ENCODE results near the gene WWOX. TPM values are rescaled to one million over a fixed set of nuclear protein-coding genes. Genes with fewer than 3 reads are reported as not detected.

The WWOX gene
- total RNA-seq, 1 donor from 2014 or later, result 19.0 TPM

DNA sequence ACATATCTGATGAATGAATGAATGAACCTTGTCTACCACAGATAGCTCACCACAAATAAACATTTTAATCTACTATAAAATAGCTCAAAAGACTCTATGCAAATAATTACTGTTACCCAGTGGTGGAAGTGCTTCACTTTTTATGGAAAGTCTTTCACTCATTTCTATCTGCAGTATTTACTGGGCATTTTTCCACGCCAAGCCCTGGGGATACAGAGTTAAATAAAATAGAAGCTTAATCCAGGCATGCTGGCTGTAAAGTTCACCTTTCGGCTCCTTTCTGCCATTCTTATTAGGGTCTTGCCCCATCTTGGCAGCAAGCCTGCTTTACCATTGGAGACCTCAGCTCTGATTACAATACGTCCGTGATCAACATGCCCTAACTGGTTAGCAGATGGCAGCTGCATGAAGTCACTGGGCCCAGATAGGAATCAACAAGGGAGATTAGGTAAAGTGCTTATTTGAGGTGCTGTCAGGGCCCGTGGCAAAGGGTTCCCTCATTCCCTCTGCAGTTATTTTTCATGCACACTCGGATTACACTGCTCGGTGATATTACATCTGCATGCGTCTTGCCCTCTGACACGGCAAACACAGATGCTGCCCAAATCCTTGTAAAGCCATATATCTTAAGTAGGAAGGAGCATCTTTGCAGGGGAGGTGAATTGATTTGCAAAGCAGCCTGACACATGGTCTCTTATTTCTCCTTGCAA lies 648.9 kb downstream of the WWOX start:
- intact Hi-C loops (cut with micrococcal nuclease), result loop anchor here (10.0 kb wide), 1 partner anchor 1024 kb away; the partner anchor contains the start of gene NUDT7

DNA sequence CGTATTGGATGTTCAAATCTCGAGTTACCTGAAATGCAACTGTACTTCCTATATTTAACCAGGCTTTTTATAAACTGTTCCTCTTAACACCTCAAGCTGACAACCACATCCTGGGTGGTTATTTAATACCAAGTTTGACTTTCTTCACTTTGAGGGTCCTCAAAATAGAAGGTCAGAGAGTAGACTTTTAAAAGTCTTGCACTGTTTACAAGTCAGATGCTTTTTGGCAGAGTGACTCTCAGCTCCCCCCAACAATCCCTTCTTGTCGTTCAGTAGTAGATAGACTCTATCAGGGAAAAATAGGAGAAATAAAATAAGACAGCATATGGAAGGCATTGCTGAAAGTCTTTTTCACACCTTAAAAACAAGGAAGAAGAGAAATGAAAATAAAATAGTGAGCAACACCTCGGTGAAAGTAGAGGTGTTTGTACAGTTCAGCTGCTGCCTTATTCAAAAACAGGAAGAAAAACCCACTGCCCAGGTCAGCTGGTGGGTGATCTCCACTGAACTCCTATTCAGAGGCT lies 650.4 kb downstream of the WWOX start:
- intact Hi-C loops (cut with micrococcal nuclease), result loop anchor here (10.0 kb wide), 1 partner anchor 1025 kb away; the partner anchor contains the start of gene NUDT7

DNA sequence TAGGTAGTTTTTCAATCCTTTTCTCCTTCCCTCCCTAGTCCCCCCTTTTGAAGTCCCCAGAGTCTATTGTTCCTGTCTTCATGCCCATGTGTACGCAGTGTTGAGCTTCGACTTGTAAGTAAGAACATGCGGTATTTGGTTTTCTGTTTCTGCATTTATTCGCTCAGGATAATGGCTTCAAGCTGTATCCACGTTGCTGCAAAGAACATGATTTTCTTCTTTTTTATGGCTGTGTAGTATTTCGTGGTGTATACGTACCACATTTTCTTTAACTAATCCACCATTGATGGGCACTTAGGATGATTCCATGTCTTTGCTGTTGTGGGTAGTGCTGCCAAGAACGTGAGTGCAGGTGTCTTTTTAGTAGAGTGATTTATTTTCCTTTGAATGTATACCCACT lies 651.2 kb downstream of the WWOX start:
- intact Hi-C loops (cut with micrococcal nuclease), result no loop called here

DNA sequence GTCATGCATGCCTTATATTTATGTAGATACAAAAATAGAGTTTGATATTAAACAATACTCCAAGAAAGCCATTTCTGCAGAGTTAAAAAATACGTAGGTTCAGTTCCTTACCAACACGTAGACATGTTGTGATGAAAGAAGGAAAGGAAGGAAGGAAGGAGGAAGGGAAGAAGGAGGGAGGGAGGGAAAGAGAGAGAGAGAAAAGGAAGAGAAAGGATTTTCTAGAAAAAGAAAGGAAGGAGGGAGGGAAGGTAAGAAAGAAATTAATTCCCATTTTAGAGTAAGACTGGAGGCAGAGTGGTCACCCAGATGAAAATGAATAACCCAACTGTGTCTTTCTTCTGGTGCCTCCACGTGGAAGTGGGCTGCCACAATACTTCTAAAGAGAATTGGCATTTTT lies 652.1 kb downstream of the WWOX start:
- intact Hi-C loops (cut with micrococcal nuclease), result no loop called here

DNA sequence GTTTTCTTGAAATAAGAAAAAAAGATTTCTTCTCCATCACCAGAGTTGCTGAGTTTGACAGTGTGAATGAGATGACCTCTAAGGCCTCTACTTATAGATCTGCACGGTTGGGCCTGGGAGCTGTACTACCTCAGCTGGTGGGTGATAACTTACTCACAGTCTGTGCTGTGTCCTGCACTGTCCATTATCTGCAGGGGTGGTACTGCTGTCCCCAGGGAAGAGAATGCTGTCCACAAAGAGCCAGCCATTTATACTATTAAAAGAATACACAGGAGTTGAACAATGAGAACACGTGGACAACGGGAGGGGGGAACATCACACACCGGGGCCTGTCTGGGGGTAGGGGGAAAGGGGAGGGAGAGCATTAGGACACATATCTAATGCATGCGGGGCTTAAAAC lies 655.3 kb downstream of the WWOX start:
- intact Hi-C loops (cut with micrococcal nuclease), result no loop called here

DNA sequence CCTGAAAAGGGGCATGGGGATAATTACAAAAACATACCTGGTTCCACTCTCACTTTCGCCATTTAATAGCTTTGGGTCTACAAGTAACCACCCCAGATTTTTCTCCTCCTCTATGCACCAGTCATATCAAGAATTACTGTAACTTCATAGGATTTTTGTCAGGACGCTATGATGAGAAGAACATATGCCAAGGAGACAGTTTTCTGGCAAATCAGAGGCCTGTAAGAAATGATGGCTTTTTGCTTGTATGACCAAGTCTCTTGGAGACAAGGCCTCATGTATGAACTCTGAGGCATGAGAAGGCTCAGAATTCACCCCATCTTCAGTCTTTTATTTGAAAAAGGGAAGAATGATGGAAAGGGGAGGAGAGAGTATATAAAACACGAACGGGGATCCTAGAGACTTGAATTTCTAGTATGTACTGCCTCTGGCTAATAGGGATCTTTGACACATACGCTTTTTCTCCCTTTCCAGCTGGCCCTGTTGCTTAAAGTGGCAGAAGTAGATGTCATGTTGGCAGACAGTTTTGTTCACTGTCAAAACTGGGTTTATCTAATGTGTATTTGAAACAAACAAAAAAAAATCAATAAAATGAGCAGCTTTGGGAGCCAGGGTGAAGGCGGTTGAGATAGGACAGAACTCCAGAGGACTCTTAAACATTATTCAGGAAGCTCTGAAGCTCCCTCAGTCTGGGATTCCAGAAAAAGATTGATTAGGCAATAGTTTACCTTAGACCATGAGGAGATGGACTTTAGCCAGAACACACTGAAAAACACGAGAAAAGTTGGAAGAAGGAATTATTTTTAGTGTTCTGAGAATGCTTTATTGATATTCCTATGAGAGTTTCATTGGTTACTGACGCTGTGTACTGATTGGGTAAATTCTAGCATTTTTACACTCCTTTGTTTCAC lies 656.6 kb downstream of the WWOX start:
- intact Hi-C loops (cut with micrococcal nuclease), result no loop called here

DNA sequence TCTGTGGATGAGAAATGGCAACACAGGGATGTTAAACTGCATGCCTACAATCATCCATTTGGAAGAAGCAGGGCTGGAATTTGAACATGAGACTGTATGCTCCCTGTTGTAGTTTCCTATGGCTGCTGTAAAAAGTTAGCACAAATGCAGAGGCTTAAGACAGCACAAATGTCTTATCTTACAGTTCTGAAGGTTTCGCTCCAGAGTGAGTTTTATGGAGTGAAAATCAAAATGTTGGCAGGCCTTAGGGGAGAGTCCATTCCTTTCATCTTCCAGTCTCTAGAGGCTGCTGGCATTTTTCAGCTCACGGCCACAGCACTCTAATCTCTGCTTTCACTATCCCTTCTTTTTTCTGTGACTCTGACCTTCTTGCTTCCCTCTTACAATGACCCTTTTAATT lies 660.1 kb downstream of the WWOX start:
- intact Hi-C loops (cut with micrococcal nuclease), result no loop called here

DNA sequence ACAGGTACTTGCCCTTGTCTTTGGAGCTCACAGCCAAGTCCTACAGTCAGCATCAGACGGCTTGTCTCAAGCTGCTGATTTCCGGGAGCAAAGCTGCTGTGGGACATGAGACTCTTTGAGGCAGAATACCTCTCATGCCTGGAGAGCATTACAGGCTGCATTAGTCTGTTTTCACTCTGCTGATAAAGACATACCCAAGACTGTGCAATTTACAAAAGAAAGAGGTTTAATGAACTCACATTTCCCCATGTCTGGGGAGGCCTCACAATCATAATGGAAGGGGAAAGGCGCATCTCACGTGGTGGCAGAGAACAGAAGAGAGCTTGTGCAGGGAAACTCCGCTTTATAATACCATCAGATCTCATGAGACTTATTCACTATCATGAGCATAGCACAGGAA lies 661.2 kb downstream of the WWOX start:
- intact Hi-C loops (cut with micrococcal nuclease), result no loop called here

DNA sequence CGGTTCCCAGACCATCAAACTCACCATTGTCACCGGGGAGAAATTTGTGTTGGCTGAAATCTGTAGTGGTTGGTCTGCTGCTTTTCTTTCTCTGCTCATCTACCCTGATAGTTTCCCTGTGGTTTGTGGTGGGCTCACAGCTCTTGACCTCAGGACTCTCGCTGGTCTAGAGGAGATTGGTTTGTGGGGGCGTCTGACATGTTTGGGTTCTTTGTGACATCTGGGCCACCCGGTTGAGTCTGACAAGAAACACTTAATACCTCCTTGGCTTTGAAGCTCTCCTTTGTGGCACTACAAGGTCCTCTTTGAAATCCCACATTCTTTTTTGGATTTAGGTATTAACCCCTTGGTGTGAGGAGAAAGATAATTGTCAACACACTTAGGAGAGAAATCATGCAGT lies 662.0 kb downstream of the WWOX start:
- intact Hi-C loops (cut with micrococcal nuclease), result no loop called here

DNA sequence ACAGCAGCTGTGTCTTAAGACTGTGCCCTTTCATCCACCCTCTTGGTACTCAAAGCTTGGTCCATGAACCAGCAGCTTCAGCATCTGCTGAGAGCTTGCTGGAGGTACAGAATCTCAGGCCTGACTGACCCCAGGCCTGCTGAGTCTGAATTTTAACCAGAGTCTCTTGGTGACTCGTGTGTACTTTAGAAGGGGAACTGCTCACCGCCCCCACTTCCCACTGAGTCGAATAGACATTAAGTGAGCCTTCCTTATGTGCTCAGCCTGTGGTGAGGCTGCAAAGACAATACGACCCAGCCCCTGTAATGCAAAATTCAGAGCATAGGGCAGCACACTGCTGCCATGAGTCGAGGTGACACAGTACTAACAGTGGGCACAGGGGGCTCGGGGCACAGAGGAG lies 662.8 kb downstream of the WWOX start:
- intact Hi-C loops (cut with micrococcal nuclease), result no loop called here

DNA sequence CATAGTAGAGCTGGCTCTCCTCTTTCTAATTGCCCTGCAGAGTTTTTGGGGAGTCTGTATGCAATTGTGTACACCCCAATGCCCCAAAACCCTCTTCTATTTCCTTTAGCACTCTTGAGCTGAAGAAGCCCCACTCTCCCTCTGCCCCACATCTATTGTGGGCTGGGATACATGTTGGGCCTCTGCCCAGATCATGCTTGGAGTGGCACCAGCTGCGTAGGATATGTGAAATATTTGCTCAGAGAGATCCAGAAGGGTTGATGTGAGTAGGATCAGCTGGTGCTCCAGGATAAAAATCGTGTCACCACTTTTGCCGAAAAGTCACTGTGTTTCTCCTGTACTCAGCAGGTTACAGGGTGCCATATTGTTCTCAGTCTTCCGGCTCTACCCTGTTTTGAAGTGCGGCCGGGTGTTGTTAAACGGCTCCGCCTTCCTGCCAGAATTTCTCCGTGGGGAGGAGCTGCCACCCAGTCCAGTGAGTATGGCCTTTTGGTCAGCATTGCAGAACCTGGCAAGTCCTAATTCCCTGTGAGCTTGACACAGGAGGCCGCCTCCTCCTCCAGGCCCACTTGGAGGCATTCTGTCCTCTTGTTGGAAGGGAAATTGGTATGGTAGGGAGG lies 664.5 kb downstream of the WWOX start:
- intact Hi-C loops (cut with micrococcal nuclease), result no loop called here

DNA sequence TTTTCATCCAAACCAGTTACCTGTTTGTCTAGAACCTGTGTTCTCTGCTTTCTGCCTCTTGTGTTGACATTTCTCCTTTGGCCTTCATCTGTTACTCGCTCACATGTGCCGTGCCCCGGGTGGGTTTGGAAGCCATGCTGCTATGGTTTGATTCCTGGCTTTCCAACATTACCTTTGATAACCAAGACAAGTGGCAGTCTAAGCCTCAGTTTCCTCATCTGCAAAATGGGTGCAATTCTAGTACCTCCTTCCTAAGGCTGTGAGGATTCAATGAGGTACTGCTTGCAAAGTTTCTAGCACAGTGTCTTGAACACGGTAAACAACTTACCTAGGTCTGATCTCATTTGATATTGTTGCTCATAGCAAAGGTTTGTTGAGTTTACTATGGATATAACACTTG lies 665.0 kb downstream of the WWOX start:
- intact Hi-C loops (cut with micrococcal nuclease), result no loop called here

DNA sequence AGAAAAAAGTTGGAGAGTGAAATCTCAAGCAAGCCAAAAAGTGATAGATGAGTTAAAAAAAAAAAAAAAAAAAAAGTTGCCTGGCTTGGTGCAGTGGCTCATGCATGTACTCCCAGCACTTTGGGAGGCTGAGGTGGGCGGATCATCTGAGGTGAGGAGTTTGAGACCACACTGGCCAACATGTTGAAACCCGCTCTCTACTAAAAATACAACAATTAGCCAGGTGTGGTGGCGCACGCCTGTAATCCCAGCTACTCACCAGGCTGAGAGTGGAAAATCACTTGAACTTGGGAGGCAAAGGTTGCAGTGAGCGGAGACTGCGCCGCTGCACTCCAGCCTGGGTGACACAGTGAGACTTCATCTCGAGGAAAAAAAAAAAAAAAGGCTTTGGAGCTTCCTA lies 668.8 kb downstream of the WWOX start:
- intact Hi-C loops (cut with micrococcal nuclease), result no loop called here

DNA sequence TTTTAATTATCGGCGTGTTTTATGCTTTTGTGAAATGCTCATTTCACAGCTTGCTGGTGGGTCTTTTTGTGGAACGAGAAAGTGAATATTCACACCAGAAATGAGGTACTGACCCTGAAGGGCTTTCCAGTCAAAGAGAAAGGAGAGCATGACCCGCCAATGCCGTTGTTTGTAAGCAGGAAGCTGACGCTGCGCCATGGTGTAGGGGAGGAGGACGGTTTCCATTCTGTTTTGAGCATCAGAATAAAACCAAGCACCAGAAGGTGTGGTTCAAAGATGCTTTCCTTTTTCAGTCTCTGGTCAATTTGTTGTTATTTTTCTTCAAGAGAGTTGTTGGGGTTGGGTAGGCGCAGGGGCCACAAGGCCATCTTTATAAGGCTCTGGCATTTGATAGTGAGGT lies 669.3 kb downstream of the WWOX start:
- intact Hi-C loops (cut with micrococcal nuclease), result no loop called here

DNA sequence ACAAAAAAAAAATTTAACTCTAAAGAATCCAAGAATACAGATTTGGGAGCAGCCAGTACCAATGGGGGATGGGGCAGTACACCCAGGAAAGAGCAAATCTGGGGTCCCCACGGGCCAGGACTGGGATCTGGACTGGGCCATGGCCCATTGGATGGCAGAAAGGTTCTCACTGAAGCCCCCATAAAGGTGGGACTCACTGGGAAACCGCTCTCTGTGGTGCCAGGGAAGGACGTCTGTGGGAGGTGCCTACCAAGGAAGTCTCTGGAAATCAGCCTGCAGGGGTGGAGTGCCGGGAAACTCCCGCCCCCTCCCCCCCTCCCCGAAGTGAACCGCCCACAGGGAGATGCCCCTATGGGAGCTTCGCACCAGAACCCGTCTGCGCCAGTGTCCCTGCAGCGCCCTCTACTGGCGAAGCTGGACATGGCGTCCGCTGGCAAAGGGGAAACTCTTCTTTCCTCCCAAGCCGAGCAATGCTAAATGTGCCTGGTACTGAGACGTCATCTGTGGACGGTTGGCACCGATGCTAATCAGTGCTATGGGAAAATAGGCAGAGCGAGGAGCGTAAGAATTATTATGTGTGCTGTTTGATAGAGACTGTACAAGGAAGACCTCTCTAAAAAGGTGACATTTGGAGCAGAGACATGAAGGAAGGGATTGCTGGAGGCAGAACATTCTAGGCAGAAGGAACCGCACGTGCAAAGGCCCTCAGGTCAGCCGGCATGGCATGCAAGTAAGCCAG lies 671.1 kb downstream of the WWOX start:
- intact Hi-C loops (cut with micrococcal nuclease), result loop anchor here (1.0 to 2.0 kb wide), 4 partner anchors 28 to 830 kb away; partner anchors contain the start of gene MAF

DNA sequence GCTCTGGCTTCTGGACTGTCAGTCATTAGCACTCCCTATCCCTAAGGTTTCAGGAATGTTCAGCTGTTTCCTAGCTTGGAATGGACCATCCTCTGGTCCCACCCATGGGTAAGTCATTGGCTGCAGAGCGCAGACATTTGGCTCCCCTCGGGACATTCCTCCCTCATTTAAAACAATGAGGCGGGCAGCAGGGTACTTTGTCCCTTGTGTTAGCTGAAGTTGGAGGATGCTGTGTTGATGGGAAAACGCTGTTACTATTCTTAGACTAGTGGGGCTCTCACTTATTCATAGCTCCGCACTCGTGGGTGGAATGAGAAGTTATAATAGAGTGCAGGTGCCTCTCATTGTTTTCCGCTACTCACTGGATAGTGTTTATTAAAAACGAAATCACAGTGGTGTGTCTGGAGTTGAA lies 673.8 kb downstream of the WWOX start:
- intact Hi-C loops (cut with micrococcal nuclease), result no loop called here

DNA sequence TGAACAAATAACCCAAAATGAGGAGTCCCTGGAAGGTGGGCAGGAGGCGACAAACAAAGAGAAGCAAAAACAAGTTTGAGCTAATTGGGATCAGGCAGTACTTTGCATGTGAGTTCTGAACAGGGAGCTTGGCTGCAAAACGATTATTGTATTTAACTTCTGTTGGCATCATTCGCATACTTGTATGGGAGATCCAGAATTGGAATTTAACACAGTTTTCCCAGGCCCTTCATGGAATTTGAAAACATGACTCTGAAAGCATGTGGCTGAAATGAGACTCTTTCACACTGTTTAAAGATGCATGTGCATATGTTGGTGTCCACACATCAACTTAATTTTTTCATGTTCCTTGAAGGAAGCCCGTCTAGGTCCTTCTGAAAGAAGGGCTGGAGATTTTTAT lies 674.3 kb downstream of the WWOX start:
- intact Hi-C loops (cut with micrococcal nuclease), result no loop called here

DNA sequence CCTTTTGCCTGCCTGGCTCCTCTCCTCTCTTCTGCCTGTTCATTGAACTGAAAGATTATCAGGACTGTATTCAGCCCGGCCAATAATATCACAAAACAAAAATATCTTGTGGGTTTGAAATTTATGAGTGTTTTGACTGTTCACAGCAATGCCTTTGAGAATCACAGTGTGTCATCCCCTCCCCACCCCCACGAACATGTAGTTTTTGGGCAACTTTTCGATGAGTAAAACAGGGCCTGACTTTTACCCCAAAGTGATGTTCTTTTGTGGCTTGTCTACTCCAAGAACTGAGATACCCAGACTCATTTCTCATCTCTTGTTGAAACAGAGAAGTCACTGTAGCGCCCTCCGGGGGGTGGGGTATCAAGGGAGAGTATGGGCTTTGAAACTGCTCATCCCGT lies 675.7 kb downstream of the WWOX start:
- intact Hi-C loops (cut with micrococcal nuclease), result loop anchor here (5.0 kb wide), 2 partner anchors 187 to 842 kb away; no protein-coding TSS in a partner anchor

DNA sequence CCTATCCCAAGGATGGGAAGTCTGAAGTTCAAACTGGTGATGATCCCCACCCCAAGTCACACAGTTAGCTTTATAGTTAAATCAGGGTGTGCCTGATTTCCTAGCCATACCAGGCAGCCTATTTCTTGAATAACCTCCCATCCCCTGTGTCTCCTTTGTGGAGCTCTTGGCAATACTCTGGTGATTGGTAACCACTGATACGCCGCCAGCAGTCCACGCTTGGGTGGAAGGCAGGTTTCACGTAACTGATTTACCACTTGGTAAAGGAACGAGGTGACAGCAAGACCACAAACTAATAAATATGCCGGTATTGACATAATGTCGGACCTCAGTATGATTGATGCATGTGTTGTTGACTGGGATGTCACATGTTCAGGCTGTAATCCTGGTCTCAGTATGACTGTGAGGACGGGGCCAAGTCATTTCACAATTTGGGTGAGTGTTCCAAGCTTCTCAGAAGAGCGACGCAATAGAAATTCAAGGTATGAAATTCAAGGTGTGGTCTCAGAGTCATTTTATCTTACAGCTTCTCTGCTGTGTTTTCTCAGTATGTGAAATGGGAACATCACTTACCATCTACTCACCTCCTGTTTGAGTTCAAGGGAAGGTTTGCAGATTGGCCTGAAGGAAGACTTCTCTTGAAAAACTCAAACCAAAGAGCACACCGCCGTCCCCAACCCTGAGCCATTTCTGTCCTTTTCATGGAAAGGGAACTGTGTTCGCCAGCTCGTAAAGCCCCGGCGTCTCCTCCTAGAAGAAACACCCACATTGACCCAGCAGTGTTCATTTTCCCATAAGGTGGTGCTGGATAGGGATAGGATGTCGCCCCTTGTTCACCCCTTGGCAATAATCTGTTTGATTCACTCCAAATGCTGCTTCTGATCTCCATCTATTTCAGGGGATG lies 678.9 kb downstream of the WWOX start:
- intact Hi-C loops (cut with micrococcal nuclease), result loop anchor here (1.0 to 5.0 kb wide), 15 partner anchors 12 to 1802 kb away; no protein-coding TSS in a partner anchor

DNA sequence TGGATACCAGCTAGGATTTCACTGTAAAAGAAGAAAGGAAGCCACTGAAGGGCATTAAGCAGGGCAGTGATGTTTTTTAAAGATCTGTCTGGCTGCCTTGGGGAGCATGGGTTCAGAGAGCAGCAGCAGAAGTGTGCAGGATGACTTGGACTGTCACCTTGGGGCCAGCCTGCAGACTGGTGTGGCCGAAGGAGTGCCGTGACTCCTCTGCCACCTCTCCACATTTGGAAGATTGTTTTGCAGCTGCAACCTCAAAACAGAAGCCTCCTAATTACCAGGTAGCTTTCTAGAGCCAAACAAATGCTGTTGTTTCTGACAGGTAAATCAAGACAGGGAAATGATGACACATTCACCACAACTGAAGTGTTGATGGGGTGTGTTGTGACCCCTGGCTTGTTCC lies 681.4 kb downstream of the WWOX start:
- intact Hi-C loops (cut with micrococcal nuclease), result no loop called here
